Lower leg skin (tissue), 4 donors: Measurements from ENCODE around the gene CUL3. TPM values are rescaled to one million over a fixed set of nuclear protein-coding genes. Genes with fewer than 3 reads are reported as not detected.
"Not testable (repeated sequence)": the region's sequence is repeated elsewhere in the genome, so short reads cannot be mapped to it uniquely, and the experiment has no call there.

Experiments
- DNase-seq, 2 donors: peaks; one replicate each; pipeline ENCODE4 v3.0.0-alpha.2; 2019; ENCODE audit warnings: low spot score in 2 of 2
- H3K4me3 ChIP-seq: fragments of 200-600 bp; sonication (generic); 2 replicates; pipeline ENCODE4 v1.5.1; 2017; ENCODE audit warnings: mild to moderate bottlenecking, low read depth; ENCODE audit not compliant: poor library complexity, severe bottlenecking
- CTCF ChIP-seq, 3 donors: fragments of 450-650 bp; IDR thresholded peaks; one replicate each; pipeline ENCODE4 v1.5.1; 2016; ENCODE audit warnings: antibody characterized with exemption in 3 of 3, mild to moderate bottlenecking in 3 of 3, moderate library complexity in 2 of 3
- POLR2A ChIP-seq, 2 donors: fragments of 450-650 bp; IDR thresholded peaks; one replicate each; pipeline ENCODE4 v1.6.1; 2016 to 2017; ENCODE audit warnings: antibody characterized with exemption in 2 of 2, mild to moderate bottlenecking in 1 of 2, moderate library complexity in 1 of 2
- WGBS, 2 donors: methylation state at CpG; one replicate each; pipeline ENCODE4 v1.1.5; 2018; 5-methylcytosine and 5-hydroxymethylcytosine counted together
- intact Hi-C: fragments of 100-400 bp; cut with DNase I; formaldehyde crosslinking; loops from one replicate; pipeline ENCODE4 v1.15.0; 2023; ENCODE audit warnings: low total_unique reads
- total RNA-seq, 4 donors: library from RNA; depleted of rRNA; stranded (reverse); fragments of >200 nt; gene quantifications; one replicate each; pipeline ENCODE4 v1.1.0, GENCODE V29; 2016

CUL3 gene
- total RNA-seq, 4 donors from 2014 or later = 66.0 to 105 (median 82.6) TPM

- intact Hi-C loops = no loop called here
- no peak for DNase-seq
- WGBS, 2 donors = 51 to 62% methylated on average over 5 of the region's 5 CpGs
- no peak overlapping the region for H3K4me3 ChIP-seq
- TF ChIP-seq CTCF (IDR thresholded peaks at IDR 0.05) = no peak
- no peak for TF ChIP-seq POLR2A (IDR thresholded peaks at IDR 0.05)
These were observed 27.4 kb upstream of the CUL3 start for GRCh38 chr2:224612578-224612977.

GRCh38 chr2:224611938-224612337 is 26.8 kb upstream of the CUL3 start:
- WGBS, 2 donors = 69 to 70% methylated on average over 3 of the region's 3 CpGs
- intact Hi-C loops = no loop called here
- no peak overlapping the region for H3K4me3 ChIP-seq
- TF ChIP-seq POLR2A (IDR thresholded peaks at IDR 0.05) (no peak), CTCF (IDR thresholded peaks at IDR 0.05) (no peak)
- DNase-seq = no peak

GRCh38 chr2:224608104-224608503 is 22.9 kb upstream of the CUL3 start:
- intact Hi-C loops = no loop called here
- no peak overlapping the region for H3K4me3 ChIP-seq
- DNase-seq = no peak
- 69 to 73% methylated on average over 3 of the region's 3 CpGs for WGBS, 2 donors
- TF ChIP-seq POLR2A (IDR thresholded peaks at IDR 0.05) (no peak), CTCF (IDR thresholded peaks at IDR 0.05) (no peak)

GRCh38 chr2:224603746-224604500 is 18.8 kb upstream of the CUL3 start:
- WGBS, 2 donors = 95% methylated on average over 16 to 40 of the region's 42 CpGs
- H3K4me3 ChIP-seq, DNase-seq, intact Hi-C loops: not testable (repeated sequence)

GRCh38 chr2:224602778-224603375 is 17.7 kb upstream of the CUL3 start:
- intact Hi-C loops, H3K4me3 ChIP-seq, DNase-seq: not testable (repeated sequence)
- WGBS, 2 donors = 85 to 88% methylated on average over 17 of the region's 17 CpGs

- 83 to 91% methylated on average over 2 of the region's 2 CpGs for WGBS, 2 donors
- no peak for DNase-seq
- H3K4me3 ChIP-seq = no peak overlapping the region
- intact Hi-C loops = no loop called here
- TF ChIP-seq CTCF (IDR thresholded peaks at IDR 0.05) = no peak
- TF ChIP-seq POLR2A (IDR thresholded peaks at IDR 0.05) = no peak
These were observed 16.8 kb upstream of the CUL3 start for GRCh38 chr2:224601923-224602322.

GRCh38 chr2:224598678-224599077 is 13.5 kb upstream of the CUL3 start:
- H3K4me3 ChIP-seq = no peak overlapping the region
- no peak for TF ChIP-seq POLR2A (IDR thresholded peaks at IDR 0.05)
- TF ChIP-seq CTCF (IDR thresholded peaks at IDR 0.05) = no peak
- intact Hi-C loops = no loop called here
- DNase-seq = no peak
- WGBS, 2 donors = 86 to 92% methylated on average over 2 of the region's 2 CpGs
